ENCODE data around the gene KXD1. TPM values are rescaled to one million over a fixed set of nuclear protein-coding genes. Genes with fewer than 3 reads are reported as not detected.

The KXD1 gene
- total RNA-seq, 1 experiment from 2014 or later, result 138 TPM

GRCh38 chr19:18595475-18595874 lies 37.8 kb downstream of the KXD1 start:
- TF ChIP-seq CTCF (conservative IDR thresholded peaks at IDR 0.05), result no peak
- Histone ChIP-seq H4K20me1 (ENCODE audit: control insufficient read depth, insufficient read depth, insufficient read length) (no peaks in the 10 kb centered on the region), H2AK5ac (ENCODE audit: insufficient read length, low read length) (no peak overlapping the region), H2BK15ac (ENCODE audit: low read depth, low read length) (no peak overlapping the region), H4K91ac (ENCODE audit: insufficient read length, low read depth, low read length) (no peak overlapping the region), H3K18ac (ENCODE audit: insufficient read length, low read depth, low read length) (no peak overlapping the region), H3K56ac (ENCODE audit: insufficient read length, low read depth, low read length) (no peak overlapping the region), H2AFZ (ENCODE audit: low read length) (no peak overlapping the region), H2BK5ac (ENCODE audit: insufficient read length, low read length) (no peak overlapping the region), H3K79me1 (ENCODE audit: insufficient read depth, low read depth, low read length, poor library complexity, severe bottlenecking) (no peaks in the 10 kb centered on the region), H3K9me3 (ENCODE audit: control insufficient read depth, low read depth, low read length) (no peaks in the 10 kb centered on the region), H3K9ac (ENCODE audit: extremely low read depth, insufficient read length, low read length) (no peak overlapping the region), H3K27ac (ENCODE audit: insufficient read length, low read depth, low read length) (no peak overlapping the region), H4K8ac (replicated peaks; ENCODE audit: insufficient read length, low read depth, low read length) (no peak overlapping the region), H3K23me2 (ENCODE audit: insufficient read length, low read depth, low read length, poor library complexity, severe bottlenecking) (peaks cover 13% of the 10 kb centered on the region), H3K23ac (ENCODE audit: insufficient read length, low read depth, low read length) (no peak overlapping the region), H3K27me3 (ENCODE audit: insufficient read depth, low read length) (no peaks in the 10 kb centered on the region), H2BK20ac (ENCODE audit: low read depth, low read length, poor library complexity, severe bottlenecking) (no peak overlapping the region), H3K4me1 (ENCODE audit: insufficient read depth, low read length) (peaks cover 8% of the 10 kb centered on the region; the same call in 1 of the 2 replicates), H2BK12ac (ENCODE audit: insufficient read length, low read depth, low read length) (no peak overlapping the region), H3T11ph (ENCODE audit: low read length) (no peak overlapping the region), H4K5ac (ENCODE audit: insufficient read length, low read depth, low read length) (no peak overlapping the region), H3K14ac (ENCODE audit: insufficient read depth, low read length) (no peak overlapping the region), H3K4ac (ENCODE audit: low read depth, low read length) (no peak overlapping the region), H3K4me2 (ENCODE audit: insufficient read depth, insufficient read length, low read length) (no peak overlapping the region), H2BK120ac (ENCODE audit: low read depth, low read length, poor library complexity, severe bottlenecking) (no peak overlapping the region), H3K79me2 (ENCODE audit: insufficient read depth, low read length) (no peaks in the 10 kb centered on the region)
- Mint-ChIP-seq H3K4me1 (peaks cover 34 to 45% of the 10 kb centered on the region in 2 experiments), H3K9me3 (no peaks in the 10 kb centered on the region; a peak in 1 of 5 replicates), H3K27ac (no peak overlapping the region), H3K4me3 (peak overlapping the region in 1 of 2 experiments; percentile 44; a peak in 2 of 5 replicates), H3K27me3 (ENCODE audit: low read depth) (peaks cover 34% of the 10 kb centered on the region), H3K36me3 (ENCODE audit: insufficient read depth in 1 of 3, low read depth in 3 of 3) (peaks cover 3 to 14% (median 5%) of the 10 kb centered on the region in 3 experiments; a peak in 5 of 7 replicates)
- no peak for DNase-seq
- no CpG with 5 or more reads among the region's 6 CpGs for WGBS (ENCODE audit: extremely low coverage, insufficient read length, low lambda C conversion rate)
